Astrocyte (in vitro differentiated cells and primary cell): ENCODE data around the gene PRSS12.

ENCODE experiments used
- CTCF ChIP-seq: IDR thresholded peaks from 2 replicates; pipeline ENCODE4 v1.5.1; 2011; ENCODE audit warnings: low read depth, mild to moderate bottlenecking, inconsistent platforms, low read length, moderate library complexity; ENCODE audit not compliant: insufficient read depth
- EZH2 ChIP-seq: IDR thresholded peaks from 2 replicates; pipeline ENCODE4 v1.6.1; 2012; ENCODE audit warnings: mild to moderate bottlenecking, low read length, inconsistent platforms; ENCODE audit not compliant: insufficient read depth

DNA sequence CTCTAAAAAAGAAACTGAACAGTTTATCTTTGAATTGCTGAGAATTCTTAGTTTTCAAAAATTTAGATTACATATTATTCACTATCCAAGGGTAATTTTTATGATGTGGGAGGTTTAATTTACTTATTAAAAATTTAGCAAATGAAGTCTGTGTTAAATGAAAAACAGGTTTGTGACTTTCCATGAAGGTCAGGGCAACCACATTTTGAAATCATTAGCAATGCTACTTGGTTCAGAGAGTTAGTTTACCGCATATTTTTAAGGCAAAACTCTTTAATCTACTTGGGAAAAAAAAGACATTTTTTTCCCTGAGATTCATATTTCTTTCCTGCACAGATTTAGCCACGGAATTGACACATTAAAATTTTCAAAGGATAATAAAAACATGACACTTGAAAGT, 37.3 kb upstream of the PRSS12 start:
- TF ChIP-seq CTCF (no peak), EZH2 (no peak)
